NCI-H1436 (cell line): Measurements from ENCODE around the gene GPR18.

ENCODE experiments used
- DNase-seq: peaks from one replicate; lab custom pipeline; 2025; lab: John Stamatoyannopoulos, UW

GPR18 gene

GRCh38 chr13:99208185-99208584 lies 50.0 kb downstream of the GPR18 start:
- no peak for DNase-seq

GRCh38 chr13:99207511-99207910 lies 50.7 kb downstream of the GPR18 start:
- no peak for DNase-seq

GRCh38 chr13:99206873-99207272 lies 51.3 kb downstream of the GPR18 start:
- DNase-seq = no peak

GRCh38 chr13:99206226-99206625 lies 52.0 kb downstream of the GPR18 start:
- DNase-seq = no peak

- DNase-seq = no peak
These were observed 52.5 kb downstream of the GPR18 start for GRCh38 chr13:99205621-99206220.
